GM19324 (cell line): ENCODE results near the gene WWOX.
"Not testable (repeated sequence)": the region's sequence is repeated elsewhere in the genome, so short reads cannot be mapped to it uniquely, and the experiment has no call there.

Experiments
- ATAC-seq: cut with Tn5 transposase; IDR thresholded peaks from one replicate; pipeline ENCODE4 v1.9.1; 2021; ENCODE audit warnings: mild to moderate bottlenecking, moderate library complexity; ENCODE audit not compliant: unreplicated experiment, low FRiP score

WWOX gene

GRCh38 chr16:79051313-79051712, 951.9 kb downstream of the WWOX start:
- ATAC-seq = no peak

- ATAC-seq = not testable (repeated sequence)
These were observed 952.7 kb downstream of the WWOX start for GRCh38 chr16:79052198-79052597.

DNA sequence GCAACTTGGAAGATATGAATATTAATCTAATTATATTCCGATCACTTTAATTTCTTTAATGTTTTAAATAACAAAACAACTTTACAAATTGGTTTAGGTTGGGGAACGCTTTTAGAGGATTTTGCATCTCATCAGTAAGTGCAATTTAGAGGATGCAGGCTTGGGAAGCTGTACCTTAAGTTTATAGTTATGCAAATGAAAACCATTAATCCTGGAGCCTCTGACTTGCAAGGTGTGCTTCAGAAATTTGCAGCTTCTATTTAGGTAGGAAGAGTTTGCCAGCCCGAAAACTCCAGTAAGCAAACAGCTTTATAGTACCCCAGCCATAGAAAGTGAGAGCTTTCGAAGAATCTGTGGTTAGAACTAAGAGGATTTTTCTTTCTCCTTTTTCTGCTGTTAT, 954.1 kb downstream of the WWOX start:
- no peak for ATAC-seq

GRCh38 chr16:79054211-79054984, 954.9 kb downstream of the WWOX start:
- ATAC-seq = no peak

DNA sequence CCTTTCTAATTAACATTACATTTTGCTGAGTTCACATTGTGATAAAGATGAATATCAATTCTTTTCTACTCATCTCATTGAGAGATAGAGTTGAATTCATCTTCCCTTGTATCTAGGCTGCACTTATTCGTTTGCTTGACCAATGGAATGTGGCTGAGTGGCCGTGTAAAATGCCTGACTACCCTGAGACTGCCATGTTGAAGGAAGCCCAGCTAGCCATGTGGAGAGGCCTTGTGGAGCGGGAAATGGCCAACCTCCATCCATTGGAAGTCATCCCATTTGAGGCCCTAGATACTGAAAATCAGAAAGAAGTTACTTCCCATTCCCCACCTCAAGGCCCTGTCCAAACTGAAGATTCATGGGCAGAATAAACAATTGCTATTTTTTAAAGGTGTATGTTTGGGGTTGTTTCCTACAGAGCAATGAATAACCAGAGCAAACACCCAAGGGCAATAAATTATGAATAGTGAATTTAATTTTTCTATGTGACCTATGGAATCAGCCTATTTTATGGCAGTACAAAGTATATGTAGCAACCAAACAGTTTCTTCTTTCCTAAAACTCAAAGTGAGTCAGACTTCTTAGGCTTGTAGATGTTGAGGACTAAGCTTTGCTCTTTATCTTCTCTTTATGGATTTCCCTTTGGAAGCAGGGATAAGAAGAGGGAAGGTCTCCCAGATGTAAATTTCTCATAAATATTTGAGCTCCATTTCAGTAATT, 956.0 kb downstream of the WWOX start:
- ATAC-seq = no peak

DNA sequence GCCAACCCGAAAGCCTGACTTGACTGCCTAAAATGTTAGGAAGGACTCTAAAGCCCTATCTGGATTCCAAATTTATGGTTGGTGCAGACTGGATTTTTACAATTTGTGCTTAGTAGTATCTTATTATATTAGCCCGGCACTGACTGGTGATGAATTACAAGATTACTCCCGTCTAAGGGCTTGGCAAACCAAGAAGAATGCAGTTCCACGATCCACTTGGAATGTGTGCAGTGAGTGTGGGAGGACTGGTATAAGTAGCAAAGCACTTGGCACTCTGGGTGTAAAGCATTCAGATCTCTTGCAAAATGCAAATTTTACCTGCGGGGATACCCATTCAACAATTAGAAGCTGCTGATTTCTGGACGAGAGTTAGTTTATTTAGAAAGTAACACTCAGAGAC, 961.7 kb downstream of the WWOX start:
- ATAC-seq = no peak

DNA sequence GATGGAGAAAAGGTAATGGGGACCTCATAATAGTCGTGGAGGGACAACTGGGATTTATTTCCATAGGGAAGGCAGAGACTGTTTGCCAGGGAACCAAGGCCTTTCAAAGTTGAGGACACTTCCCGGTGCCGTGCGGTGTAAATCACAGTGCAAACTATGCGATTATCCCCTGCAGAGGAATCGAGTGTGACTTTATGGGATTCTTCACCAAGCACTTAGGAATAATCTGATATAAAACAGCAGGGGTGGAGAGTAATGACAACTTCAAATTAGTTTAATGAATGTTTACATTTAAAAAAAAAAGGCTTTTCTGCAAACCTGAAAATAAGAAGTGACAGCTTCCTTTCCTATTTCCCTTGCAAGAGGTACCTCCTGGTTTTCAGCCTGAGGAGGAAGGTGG, 962.9 kb downstream of the WWOX start:
- no peak for ATAC-seq

DNA sequence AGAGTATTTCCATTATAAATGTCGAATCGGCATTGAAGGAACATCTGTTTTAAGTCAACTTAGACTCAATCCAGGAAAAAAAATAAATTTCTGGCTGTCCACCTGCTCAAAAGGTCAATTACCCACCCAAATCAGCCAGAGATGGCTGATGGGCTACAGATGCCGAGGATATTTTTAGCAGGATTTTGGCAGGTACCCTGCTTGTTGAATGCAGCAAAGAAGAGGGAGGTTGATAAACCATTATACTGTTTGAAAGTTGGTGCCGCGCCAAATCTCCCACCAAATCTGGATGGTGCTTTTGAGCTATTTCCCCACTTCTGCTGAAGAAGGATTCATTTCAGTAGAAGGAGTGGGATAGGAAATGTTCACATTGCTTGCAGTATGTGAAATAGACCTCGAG, 963.4 kb downstream of the WWOX start:
- no peak for ATAC-seq

GRCh38 chr16:79064256-79064972, 965.0 kb downstream of the WWOX start:
- no peak for ATAC-seq

- ATAC-seq = no peak
These were observed 967.1 kb downstream of the WWOX start for GRCh38 chr16:79066561-79066960.

DNA sequence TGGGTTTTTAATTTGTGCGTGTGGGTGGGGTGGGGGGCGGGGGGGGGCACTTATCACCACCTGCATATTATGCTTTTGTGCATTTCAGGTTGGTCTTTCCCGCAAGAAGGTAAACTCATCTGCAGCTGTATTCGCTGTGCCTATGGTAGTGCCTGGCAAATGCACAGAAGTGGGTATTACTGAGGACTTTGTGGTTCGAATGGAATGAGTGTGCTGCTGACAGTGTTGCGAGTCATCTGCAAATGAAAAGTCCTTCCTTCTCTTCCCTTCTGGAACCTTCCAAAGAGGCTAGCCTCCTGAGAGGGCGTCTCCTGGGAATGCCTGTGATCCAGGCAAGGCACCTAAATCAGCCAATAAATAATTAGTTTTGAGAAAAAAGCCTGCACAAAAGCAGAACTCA, 968.1 kb downstream of the WWOX start:
- no peak for ATAC-seq

- no peak for ATAC-seq
These were observed 969.7 kb downstream of the WWOX start for GRCh38 chr16:79069121-79069520.

DNA sequence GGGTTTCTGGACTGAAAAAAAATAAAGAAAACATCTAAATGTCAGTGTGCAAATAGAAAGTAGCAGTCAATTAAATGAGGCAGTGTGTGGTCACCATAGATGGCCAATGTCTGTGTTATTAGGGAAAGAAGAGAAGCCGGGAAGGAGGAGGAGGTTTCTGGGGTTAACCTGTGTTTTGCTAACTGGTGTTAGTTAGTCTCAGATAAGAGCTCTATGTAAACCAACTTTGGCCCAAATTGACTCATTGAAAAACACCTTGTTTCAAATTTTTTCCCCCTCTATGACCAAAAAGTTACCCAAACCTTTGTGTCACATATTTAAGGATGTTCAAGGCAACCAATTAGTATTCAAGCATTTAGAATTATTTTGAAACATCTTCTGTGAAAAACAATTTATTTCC, 970.2 kb downstream of the WWOX start:
- ATAC-seq = no peak

DNA sequence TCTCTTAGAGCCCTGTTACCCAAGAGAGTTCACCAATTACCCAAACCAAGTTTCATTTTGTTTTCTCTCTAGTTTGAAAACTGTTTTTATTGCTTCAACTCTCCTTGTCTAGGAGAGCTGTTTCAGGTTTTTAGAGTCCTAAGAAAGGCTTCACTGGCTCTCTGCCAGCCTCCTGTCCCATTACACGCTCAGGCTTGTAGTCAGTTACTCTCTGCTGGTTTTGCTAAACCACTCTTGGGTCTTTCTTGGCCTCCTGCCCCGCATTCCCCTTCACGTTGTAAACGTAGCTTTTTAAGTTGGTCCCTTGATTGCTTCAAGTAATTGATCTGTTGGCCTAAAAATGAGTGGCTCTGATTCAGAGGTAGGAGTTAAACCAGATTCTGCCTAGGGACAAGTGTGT, 972.0 kb downstream of the WWOX start:
- ATAC-seq = no peak

DNA sequence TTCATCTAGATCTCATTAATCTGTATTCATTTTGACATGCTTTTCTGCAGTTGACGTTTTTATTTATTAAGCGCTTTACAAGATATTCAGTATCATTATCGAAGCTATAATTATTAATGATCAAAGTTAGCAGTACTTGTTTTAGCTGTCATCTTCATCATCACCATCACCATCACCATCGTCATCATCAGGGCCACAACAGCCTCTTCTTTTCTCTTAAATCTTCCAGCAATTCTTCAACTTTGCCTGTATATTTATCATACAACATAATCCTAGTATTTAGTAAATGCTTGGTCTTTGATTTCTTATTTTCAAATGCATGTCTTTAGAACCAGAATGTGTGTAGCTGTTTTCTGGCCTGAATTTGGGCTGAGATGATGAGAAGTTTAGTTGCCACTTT, 973.1 kb downstream of the WWOX start:
- ATAC-seq = no peak

GRCh38 chr16:79073566-79073965, 974.1 kb downstream of the WWOX start:
- no peak for ATAC-seq

DNA sequence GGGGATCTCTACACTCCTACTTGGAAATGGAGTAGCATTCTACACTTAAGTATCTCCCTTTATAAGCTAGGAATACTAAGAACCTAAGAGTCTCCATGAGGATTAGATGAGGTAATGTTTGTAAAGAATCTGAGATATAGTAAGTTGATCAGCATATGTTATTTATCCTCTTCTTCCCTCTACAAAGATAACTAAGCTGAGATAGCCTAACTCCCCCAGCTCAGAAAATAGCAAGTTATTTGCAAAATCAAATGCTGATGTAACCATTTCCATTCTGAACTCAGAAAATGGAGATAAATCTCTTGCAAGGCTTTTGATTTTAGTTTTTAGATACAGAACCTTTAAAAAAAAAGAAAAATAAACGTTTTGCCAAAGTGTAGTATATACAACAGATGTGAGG, 975.1 kb downstream of the WWOX start:
- ATAC-seq = no peak

- ATAC-seq = no peak
These were observed 975.5 kb downstream of the WWOX start for GRCh38 chr16:79074951-79075350.

- ATAC-seq = no peak
These were observed 976.8 kb downstream of the WWOX start for GRCh38 chr16:79076047-79076767.

- ATAC-seq = no peak
These were observed 977.9 kb downstream of the WWOX start for GRCh38 chr16:79077346-79077745.
